Putamen (tissue), 1 donor: Measurements from ENCODE around the gene TTLL10.
A peak's percentile ranks its signal among the peaks of the same experiment; 100 is the strongest.
"Not testable (repeated sequence)": the region's sequence is repeated elsewhere in the genome, so short reads cannot be mapped to it uniquely, and the experiment has no call there.

Experiments
- DNase-seq: peaks from one replicate; pipeline ENCODE4 v3.0.0-alpha.2; 2016; ENCODE audit warnings: low spot score

TTLL10 gene

DNA sequence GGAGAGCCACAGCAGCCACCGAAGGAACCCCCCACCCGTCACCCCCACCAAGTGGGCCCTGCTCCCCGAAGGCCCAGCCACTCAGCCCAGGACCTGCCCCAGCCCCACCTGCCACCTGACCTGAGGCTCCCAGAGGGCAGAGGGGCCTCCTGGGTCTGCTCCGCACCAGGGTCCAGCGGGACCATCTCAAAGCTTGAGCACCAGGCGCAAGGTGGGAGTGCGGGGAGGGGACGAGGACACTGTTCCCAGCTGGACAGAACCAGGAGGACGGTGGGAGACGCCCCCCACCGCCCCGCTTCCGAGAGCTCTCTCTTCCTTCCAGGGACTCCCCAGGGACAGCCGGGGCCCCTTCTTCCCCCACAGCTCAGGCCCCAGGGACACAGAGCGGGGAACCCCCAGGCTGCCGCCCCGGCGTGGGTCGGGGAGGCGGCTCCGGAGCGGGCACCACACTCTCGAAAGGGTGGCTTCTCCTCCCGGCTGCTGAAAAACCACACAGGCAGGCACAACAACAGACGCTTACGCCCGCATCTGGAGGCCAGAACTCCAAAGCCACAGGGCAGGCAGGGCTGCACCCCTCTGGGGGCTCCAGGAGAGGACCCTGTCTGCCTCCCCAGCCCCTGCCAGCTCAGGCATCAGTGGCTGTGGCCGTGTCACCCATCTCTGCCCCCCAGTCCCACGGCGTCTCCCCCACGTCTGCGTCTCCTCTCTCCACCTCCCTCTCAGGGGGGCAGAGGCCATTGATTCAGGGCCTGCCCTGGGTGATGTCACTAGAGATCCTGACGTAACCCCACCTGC, 1.9 kb upstream of the TTLL10 start:
- DNase-seq, result no peak

DNA sequence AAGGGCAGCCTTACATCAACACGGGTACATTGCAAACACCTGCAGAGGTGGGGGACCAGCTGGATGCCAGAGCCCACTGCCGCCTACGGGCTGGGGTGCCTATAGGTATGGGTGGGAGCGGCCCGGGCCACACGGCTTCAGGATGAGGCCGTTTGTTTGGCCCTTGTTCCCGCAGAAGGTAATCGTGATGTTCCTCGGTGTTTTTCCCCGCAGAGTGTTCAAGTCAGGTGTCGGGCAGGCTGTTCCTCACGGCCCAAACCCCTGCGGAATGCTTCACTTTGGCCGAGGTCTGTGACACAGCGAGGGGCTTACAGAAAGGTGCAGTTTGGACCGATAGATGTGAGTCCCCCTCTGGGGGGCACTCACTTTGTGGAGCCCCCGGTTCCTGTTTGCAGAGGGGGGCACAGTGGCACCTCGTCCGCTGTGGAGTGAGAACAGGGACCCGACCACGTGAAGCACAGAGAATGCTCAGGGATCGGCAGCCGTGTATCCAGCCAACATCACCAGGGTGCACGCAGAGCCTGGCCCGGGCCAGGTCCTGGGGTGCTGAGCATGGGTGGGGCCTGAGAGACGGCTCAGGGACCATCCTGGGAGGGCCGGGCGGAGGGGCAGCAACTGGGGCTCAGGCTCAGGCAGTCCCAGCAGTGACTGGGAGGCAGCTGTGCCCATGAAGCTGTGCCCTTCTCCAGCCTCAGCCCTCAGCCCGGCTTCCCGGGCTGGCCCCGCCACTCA, 453 bp upstream of the TTLL10 start:
- no peak for DNase-seq

DNA sequence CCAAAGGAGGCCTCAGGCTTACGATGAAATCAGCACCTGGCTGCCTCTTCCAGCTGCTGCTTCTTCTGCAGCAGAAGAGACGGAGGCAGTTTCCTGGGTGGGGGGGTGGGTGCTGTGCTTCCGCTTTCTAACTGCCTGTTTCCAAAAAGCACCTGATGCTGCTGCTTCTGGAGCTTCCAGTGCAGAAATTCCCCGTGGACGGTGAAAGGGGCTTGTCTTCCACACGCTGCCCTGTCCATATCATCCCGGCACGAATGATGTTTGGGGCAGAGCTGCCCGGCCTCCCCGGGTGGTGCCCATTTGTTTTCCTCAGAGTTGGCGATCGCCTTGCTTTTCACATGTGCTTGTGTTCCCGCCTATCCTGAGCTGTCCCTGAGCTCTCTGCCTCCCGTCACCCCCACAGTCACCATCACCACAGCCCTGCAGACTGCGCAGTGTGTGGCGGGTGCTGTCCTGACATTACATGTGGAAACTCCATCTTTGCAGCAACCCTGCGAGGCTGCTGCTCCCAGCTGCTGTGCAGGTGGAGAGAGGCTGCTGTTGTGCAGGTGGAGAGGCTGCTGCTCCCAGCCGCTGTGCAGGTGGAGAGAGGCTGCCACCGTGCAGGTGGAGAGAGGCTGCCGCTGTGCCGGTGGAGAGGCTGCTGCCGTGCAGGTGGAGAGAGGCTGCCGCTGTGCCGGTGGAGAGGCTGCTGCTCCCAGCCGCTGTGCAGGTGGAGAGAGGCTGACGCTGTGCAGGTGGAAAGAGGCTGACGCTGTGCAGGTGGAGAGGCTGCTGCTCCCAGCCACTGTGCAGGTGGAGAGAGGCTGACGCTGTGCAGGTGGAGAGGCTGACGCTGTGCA, 1.8 kb downstream of the TTLL10 start:
- DNase-seq, result no peak

DNA sequence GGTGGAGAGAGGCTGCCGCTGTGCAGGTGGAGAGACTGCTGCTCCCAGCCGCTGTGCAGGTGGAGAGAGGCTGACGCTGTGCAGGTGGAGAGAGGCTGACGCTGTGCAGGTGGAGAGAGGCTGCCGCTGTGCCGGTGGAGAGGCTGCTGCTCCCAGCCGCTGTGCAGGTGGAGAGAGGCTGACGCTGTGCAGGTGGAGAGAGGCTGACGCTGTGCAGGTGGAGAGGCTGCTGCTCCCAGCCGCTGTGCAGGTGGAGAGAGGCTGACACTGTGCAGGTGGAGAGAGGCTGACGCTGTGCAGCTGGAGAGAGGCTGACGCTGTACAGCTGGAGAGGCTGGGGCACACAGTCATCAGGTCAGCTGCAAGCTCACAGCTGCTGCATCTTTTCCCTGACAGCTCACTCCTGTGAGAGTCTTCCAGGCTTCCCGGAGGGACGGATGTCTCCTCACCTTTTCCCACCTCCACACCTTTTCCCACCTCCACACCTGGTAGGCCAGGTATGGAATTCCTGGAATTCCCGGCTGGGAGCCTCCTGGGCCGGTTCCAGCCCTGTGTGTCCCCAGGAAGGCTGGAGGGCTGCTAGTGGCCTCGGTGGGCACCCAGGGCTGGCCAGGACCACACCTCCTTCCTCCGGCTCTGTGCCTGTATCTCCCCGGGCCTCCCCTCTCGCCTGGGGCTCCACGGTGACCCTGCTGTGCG, 2.5 kb downstream of the TTLL10 start:
- not testable (repeated sequence) for DNase-seq

DNA sequence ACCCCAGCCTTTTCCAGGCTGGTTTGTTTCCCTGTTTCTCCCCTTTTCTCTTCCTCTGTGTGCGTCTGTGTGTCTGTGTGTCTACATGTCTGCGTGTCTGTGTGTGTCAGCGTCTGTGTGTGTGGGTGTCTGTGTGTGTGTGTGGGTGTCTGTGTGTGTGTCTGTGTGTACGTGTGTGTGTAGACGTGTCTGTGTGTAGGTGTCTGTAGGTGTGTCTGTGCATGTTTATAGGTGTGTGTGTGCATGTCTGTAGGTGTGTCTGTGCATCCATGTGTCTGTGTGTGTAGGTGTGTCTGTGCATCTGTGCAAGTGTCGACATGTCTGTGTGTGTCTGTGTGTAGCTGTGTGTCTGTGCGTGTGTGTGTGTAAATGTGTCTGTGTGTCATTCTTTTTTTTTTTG, 3.3 kb downstream of the TTLL10 start:
- DNase-seq, result no peak

DNA sequence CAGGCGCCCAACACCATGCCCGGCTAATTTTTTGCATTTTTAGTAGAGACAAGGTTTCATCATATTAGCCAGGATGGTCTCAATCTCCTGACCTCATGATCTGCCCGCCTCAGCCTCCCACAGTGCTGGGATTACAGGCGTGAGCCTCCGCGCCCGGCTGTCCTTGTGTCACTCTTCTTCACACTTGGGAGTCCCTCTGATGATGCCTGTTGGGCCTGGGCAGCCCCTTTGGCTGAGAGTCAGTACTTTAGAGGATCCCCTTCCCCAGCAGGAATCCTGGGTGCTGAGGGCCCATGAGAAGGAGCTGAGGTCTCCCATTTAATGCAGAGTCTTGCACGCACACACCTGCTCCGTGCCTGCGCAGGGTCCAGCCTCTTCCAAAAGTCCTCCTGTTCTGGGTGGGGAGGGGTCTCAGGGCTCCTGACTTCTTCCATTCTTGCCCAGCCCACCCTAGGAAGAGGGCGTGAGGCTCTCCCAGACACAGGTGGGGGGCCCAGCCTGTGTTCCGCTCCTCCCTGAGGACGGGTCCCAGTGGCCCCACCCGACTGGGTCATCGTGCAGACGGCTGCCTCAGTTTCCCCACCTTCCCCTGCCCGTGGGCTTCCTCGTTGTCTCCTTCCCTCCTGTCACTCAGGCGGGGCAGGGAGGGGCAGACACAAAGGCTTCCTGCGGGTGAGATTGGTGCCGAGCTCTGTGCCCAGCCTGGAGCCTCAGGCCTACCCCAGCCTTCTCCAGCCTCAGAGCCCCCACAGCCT, 3.9 kb downstream of the TTLL10 start:
- DNase-seq, result no peak

DNA sequence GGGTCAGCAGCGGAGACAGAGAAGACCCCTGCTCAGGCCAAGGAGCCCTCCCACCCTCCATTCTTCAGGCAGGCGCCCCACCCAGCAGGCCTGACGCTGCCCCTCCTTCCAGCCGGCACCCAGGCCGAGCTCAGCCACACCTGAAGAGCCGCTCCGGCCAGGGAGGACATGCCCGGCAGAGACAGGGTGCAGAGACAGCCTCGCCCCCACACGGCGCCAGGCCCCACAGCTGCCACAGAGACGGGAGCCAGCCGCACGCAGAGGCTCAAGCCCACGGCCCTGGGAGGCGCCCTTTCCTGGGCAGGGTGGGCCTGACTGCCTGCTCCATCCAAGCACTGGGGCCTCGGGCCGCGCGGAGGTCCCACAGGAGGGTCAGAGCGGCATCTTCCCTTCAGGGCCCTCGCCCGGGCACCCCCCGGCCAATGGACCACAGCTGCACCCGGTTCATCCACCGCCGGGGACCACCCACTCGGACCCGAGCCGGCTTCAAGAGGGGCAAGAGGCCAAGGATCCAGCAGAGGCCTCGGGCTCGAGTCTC, 5.2 kb downstream of the TTLL10 start:
- no peak for DNase-seq

DNA sequence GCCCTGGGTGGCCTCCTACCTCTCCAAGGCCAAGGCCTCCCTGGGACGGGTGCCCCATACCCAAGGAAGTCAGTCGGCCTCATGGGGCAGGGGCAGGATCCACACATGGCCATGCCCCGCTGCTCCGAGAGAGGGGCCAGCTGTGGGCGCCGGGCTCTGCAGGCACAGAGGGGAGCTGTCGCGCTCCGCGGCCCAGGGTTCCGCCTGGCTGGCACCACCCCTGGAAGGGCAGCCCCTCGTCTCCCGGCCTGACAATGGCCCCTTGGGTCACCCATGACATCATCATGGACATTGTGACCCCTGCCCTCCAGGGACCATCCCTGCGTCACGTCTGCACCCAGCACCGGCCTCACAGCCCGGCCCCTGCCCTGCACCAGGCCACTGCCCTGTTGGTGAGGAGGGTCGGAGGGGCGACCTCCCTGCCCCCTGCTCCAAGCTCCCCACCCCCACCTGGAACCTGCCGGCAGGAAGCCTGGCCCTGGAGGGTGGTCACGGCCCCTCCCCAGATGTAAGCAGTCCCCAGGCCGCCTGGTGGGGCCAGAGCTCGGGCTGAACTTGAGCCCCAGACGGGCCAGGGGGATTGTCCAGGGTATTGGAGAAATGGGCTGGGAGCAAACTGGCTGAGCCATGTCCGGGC, 5.8 kb downstream of the TTLL10 start:
- no peak for DNase-seq

DNA sequence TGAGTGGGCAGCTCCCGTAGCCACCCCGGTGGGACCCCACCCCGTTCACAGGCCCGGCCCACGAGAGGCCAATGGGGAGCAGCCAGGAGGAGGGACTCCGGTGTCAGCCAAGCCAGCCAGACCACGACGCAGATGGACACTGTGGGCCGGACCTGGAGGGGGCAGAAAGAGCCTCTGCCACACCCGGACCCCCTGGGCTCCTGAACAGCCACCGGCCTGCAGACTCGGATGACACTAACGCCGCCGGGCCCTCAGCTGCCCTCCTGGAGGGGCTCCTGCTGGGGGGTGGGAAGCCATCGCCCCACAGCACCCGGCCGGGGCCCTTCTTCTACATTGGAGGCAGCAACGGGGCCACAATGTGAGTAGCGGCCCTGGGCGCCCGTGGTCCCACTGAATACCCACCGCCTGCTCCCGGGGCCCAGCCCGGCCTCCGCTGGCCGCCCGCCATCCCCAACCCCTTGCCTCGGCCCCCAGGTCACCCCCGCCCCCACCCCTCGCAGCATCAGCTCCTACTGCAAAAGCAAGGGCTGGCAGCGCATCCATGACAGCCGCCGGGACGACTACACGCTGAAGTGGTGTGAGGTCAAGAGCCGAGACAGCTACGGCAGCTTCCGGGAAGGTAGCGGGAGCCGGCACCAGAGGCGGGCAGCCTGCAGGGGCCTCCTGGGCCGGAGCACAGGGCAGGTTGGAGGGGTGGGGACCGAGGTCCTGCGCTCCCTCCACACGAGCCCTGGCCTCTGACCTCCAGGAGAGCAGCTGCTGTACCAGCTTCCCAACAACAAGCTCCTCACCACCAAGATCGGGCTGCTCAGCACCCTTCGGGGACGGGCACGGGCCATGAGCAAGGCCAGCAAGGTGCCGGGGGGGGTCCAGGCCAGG, 6.5 kb downstream of the TTLL10 start:
- DNase-seq, result no peak

DNA sequence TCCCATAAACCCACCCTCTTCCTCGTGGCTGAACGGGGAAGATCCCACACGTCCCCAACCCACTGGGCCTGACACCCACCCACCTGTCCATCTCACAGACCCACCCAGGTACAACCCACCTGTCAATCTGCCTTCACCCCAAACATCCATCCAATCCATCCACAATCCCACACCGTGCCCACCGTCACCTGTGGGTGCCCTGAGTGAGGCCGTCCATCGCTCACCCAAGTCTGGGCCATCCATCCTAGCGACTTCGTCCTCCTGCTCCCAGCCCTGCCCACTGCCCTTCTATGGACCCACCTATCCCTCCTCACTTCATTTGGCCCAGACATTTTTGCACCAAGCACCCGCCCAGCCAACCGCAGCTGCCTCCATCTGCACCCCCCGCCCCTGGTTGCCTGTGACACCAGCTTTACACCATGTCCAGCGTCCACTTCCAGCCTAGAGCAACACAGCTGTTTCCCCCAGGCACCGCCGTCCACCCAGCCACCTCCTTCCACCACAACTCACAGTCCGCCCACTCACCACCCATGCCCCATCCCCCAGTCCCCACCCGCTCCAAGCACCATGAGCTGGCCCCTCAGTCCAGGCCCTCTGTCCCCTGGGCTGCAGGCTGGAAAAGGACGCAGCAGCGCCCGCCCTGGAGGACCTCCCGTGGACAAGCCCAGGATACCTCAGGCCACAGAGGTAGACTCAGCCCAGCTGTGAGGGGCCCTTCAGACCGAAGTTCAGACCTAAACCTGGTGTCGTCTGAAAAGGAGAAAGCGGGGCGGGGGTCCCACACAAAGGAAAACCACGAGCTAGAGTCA, 7.7 kb downstream of the TTLL10 start:
- no peak for DNase-seq

DNA sequence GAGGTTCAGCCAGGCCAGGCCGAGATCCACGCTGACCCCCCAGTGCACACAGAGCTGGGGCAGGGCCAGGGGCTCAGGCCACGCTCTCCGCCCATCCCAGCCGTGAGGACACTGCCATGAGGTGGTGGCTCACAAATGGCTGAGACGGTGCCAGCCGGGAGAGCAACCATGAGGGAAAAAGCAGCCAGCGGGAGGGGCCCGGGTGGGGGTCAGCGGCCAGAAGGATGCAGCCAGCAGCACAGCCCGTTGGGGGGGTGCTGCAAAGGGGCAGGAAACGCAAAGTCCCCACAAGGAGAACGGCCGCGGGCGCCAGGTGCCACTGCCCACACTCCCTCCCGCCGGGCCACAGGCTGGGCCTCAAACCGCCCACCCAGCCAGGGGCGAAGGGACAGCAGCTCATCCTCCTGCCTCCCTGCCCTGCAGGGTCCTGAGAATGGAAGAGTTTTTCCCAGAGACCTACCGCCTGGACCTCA, 8.3 kb downstream of the TTLL10 start:
- DNase-seq, result no peak

DNA sequence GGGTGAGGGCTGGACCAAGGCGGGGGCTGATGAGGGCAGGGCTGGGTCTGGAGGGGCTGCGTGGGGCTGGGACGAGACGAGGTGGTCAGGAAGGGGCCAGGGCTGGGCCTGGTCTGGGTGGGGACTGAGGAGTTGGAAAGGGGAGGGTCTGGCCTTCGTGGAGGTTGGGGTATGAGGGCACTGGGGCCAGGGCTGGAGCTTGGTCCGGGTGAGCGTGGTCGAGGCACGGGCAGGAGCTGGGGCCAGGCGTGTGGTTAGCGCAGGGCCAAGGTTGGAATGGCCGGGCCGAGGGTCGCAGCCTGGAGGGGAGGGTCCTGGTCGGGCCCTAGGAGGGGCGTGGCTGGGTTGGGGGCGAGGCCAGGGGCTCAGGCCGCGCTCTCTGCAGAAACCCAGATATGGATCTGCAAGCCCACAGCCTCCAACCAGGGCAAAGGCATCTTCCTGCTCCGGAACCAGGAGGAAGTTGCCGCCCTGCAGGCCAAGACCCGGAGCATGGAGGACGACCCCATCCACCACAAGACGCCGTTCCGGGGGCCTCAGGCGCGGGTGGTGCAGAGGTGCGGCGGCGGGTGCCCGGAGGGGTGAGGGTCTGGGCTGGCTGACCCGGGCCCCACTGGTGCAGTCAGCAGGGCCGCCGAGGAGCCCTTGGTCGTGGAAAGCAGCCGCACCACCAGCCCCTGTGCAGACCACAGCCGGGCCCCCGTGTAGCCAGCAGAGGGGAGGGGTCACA, 9.0 kb downstream of the TTLL10 start:
- no peak for DNase-seq

DNA sequence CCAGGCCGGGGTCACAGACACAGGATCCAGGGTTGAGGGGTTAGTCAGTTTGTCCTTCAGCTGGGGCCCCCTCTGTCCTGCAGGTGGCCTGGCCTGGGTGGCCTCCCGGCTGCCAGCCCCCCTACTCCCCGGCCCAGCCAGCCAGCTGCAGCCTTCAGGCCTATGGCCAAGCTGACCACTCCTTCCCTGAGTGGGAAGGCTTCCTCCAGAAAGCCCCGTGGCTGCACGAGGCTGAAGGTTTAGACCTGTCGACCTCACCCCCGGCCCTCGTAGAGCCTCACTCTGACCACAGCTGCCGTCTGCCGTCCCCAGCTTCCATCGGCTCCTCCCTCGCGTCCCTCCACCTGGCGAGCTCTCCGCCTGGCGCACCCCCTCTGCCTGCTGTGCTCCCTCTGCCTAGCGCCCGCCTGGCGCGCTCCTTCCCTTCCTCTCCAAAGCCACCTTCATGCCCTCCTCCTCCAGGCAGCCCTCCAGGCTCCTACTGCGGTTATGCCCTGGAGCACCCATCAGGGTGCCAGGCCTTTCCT, 9.6 kb downstream of the TTLL10 start:
- no peak for DNase-seq

DNA sequence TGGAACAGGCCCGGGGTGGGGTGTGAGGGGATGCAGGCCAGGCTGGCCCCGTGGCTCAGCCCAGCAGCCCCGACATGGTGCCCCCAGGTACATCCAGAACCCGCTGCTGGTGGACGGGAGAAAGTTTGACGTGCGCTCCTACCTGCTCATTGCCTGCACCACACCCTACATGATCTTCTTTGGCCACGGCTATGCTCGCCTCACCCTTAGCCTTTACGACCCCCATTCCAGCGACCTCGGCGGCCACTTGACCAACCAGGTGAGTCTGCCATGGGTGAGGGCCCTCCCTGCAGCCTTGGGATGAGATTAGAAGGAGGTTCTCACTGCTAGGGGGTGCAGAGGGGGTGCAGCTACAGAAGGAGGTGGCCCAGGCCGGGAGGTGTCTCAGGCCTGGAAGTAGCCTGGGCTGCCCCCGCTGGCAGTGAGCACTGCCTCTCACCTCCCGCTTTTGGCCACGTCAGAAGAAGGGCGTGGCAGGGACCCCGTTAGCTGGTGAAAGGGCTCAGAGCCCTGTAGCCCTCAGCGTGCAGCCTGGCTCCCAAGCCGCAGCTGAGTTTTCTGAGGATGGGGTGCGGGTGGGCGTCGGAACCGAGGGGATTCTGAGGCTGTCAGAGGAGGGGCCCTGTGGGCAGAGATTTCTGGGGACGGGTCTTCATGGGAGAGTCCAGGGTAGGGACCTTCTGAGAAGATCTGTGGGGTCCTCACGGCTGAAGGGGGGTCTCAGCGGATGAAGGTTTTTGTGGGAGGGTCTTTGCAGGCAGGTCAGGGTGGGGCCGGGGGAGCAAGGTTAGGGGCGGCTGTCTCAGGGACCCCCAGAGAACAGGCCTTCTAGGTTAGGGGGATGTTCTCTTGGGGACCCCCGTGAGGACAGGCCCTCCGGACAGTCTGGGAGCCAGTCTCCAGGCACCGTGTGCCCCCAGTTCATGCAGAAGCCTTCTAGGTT, 10.4 kb downstream of the TTLL10 start:
- DNase-seq, result no peak

DNA sequence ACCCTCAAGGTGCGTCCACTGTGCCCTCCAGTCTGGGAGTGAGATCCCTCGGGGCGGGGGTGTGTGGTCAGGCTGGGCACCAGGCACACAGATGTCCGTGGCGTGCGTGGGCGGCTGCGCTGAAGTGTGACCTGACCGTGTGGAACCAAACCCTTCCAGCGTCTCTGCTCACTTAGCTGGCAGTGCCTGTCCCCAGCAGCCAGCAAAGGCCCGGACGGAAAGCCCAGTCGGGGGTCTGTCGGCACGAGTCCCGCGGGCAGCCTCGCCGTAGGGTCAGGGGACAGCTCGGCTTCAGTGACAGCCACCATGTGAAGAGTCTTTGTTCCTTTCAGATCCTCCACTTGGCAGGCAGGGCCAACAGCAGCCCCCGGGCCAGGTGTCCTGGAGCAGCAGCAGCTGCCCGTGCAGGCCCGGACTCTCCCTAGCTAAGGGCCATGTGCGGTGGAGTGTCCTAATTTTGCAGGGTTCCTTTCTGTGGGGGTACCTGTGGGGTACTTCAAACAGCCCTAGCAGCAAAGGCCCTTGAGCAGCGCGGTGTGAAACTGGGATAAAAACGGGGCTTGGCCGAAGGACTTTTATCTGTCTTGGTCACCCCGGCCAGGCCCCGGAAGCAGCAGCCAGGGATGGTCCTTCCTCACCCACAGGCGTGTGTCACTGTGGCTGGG, 11.6 kb downstream of the TTLL10 start:
- DNase-seq, result peak; percentile 27

DNA sequence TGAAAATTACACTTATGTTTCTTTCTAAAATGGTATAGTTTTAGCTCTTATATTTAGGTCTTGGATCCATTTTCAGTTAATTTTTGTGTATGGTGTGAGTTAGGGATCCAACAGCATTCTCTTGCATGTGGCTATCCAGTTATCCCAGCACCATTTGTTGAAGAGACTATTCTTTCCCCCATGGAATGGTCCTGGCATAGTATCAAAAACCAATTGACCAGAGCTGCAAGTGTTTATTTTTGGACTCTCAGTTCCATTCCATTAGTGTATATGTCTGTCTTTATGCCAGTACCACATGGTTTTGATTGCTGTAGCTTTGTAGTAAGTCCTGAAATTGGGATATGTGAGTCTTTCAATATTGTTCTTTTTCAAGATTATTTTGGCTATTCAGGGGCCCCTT, 14.3 kb downstream of the TTLL10 start:
- no peak for DNase-seq
